ENCODE measurements around the gene CLCNKA.
"Not testable (repeated sequence)": the region's sequence is repeated elsewhere in the genome, so short reads cannot be mapped to it uniquely, and the experiment has no call there.

Gene CLCNKA

GRCh38 chr1:16021681-16022080, at the start of gene CLCNKA:
Gene CLCNKA (plus strand): TSS chr1:16022036. CDS start chr1:16022620, 584 bp downstream.
- no peak for DNase-seq

GRCh38 chr1:15972409-15972808, 49.4 kb upstream of the CLCNKA start:
- DNase-seq = no peak

GRCh38 chr1:15973772-15974171, 48.1 kb upstream of the CLCNKA start:
- no peak for DNase-seq

- no peak for DNase-seq
These were observed 47.0 kb upstream of the CLCNKA start for GRCh38 chr1:15974855-15975254.

GRCh38 chr1:15975358-15975804, 46.5 kb upstream of the CLCNKA start:
- DNase-seq = no peak

- peak; percentile 66 for DNase-seq
These were observed 45.8 kb upstream of the CLCNKA start, which contains the start of gene ZBTB17 for GRCh38 chr1:15975805-15976680. Gene ZBTB17 (minus strand): TSS chr1:15976101. CDS start chr1:15948495, 27,606 bp downstream.

GRCh38 chr1:15977947-15978346, 43.9 kb upstream of the CLCNKA start:
- not testable (repeated sequence) for DNase-seq

GRCh38 chr1:15981679-15982078, 40.2 kb upstream of the CLCNKA start:
- DNase-seq = no peak

- DNase-seq = no peak
These were observed 38.6 kb upstream of the CLCNKA start for GRCh38 chr1:15983275-15983674.

GRCh38 chr1:15985611-15986297, 36.1 kb upstream of the CLCNKA start:
- DNase-seq = no peak

GRCh38 chr1:15988856-15989736, 32.7 kb upstream of the CLCNKA start:
- no peak for DNase-seq

- DNase-seq = no peak
These were observed 32.1 kb upstream of the CLCNKA start for GRCh38 chr1:15989776-15990175.

GRCh38 chr1:15991427-15992186, 30.2 kb upstream of the CLCNKA start:
- no peak for DNase-seq

GRCh38 chr1:15992187-15992553, 29.7 kb upstream of the CLCNKA start:
- no peak for DNase-seq

- no peak for DNase-seq
These were observed 29.0 kb upstream of the CLCNKA start for GRCh38 chr1:15992582-15993500.

GRCh38 chr1:15993666-15994065, 28.2 kb upstream of the CLCNKA start:
- no peak for DNase-seq

- no peak for DNase-seq
These were observed 27.8 kb upstream of the CLCNKA start for GRCh38 chr1:15994081-15994480.

GRCh38 chr1:15994590-15995351, 27.1 kb upstream of the CLCNKA start:
- no peak for DNase-seq

GRCh38 chr1:15997076-15997585, 24.7 kb upstream of the CLCNKA start:
- no peak for DNase-seq
